ENCODE data around the gene PNPLA3.

GRCh38 chr22:43995057-43995685 lies 71.6 kb downstream of the PNPLA3 start:
- TF ChIP-seq CTCF (IDR thresholded peaks at IDR 0.05) = no peak
- no peak for TF ChIP-seq POLR2A (IDR thresholded peaks at IDR 0.05)
- TF ChIP-seq EP300 (IDR thresholded peaks at IDR 0.05; ENCODE audit: low read depth) = no peak
- TF ChIP-seq POLR2AphosphoS5 (IDR thresholded peaks at IDR 0.05) = no peak

All from transverse colon (tissue), 4 donors.